Effector memory CD4-positive, alpha-beta T cell (primary cell): ENCODE measurements around the gene YIPF3.
"Not testable (repeated sequence)": the region's sequence is repeated elsewhere in the genome, so short reads cannot be mapped to it uniquely, and the experiment has no call there.

ENCODE experiments used
- DNase-seq, 3 donors: peaks; one replicate each; pipeline ENCODE4 v3.0.0-alpha.2; 2020
- H3K27ac ChIP-seq: 2 replicates; pipeline ENCODE4 v1.7.0; 2013; ENCODE audit warnings: mild to moderate bottlenecking, low read length, moderate library complexity; ENCODE audit not compliant: insufficient read depth, poor library complexity, severe bottlenecking
- H3K27me3 ChIP-seq: replicated peaks from 2 replicates; pipeline ENCODE4 v1.7.0; 2013; ENCODE audit warnings: mild to moderate bottlenecking, low read length; ENCODE audit not compliant: insufficient read depth, control insufficient read depth, poor library complexity, severe bottlenecking
- H3K36me3 ChIP-seq: 2 replicates; pipeline ENCODE4 v1.7.0; 2013; ENCODE audit warnings: mild to moderate bottlenecking, low read length, moderate library complexity; ENCODE audit not compliant: control insufficient read depth, insufficient read depth
- H3K4me1 ChIP-seq: 2 replicates; pipeline ENCODE4 v1.7.0; 2013; ENCODE audit warnings: low read length, mild to moderate bottlenecking; ENCODE audit not compliant: control insufficient read depth, insufficient read depth, poor library complexity, severe bottlenecking
- H3K4me3 ChIP-seq: 2 replicates; pipeline ENCODE4 v1.7.0; 2013; ENCODE audit warnings: low read length, low read depth, mild to moderate bottlenecking; ENCODE audit not compliant: insufficient read depth, poor library complexity, severe bottlenecking
- H3K9me3 ChIP-seq: 2 replicates; pipeline ENCODE4 v1.7.0; 2013; ENCODE audit warnings: mild to moderate bottlenecking, low read length, moderate library complexity; ENCODE audit not compliant: control insufficient read depth

The YIPF3 gene

DNA sequence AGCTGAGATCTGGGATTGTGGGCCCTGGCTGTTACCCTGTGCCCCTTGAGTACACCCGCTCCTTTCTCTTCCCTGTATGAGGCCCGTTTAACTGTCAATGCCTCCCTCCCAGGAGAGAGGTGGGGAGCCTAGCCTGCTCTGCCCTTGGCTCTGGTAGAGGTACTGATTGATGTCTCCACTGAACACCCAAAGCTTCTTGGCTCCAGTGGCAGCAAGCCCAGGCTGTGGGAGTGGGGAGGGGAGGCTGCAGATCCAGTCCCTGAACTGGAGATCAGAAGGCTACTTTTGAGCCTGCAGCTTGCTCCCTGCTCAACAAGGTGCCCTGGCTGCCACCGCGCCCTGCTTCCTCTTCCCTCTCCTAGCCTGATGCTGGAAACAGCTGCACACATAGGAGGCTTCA, 14.1 kb downstream of the YIPF3 start:
- Histone ChIP-seq H3K36me3 (peaks cover 65% of the 10 kb centered on the region), H3K9me3 (no peaks in the 10 kb centered on the region), H3K4me3 (no peak overlapping the region), H3K4me1 (no peaks in the 10 kb centered on the region), H3K27ac (no peak overlapping the region), H3K27me3 (no peaks in the 10 kb centered on the region)
- no peak for DNase-seq

DNA sequence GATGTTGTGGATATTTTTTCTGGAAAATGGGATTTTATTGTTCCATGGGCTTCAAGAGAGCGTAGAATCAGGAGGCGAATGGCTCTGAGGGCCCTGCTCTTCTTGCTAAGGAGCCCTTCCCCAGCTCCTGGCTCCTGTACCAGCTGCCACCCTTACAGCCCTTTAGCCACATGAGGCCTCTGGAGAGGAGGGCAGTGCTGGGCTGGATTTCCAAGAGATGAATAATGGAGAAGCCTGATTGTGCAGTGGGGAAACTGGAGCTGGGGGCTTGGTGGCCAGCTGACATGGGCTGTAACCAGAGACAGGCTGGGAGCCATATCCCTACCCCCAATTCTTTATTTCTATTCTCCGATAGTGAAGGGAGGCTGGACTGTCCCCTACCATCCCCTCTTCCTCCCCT, 15.8 kb downstream of the YIPF3 start:
- DNase-seq, result no peak
- Histone ChIP-seq H3K4me1 (peaks cover under 1% of the 10 kb centered on the region), H3K27ac (no peak overlapping the region), H3K9me3 (no peaks in the 10 kb centered on the region), H3K36me3 (peaks cover 65% of the 10 kb centered on the region), H3K27me3 (no peaks in the 10 kb centered on the region), H3K4me3 (no peak overlapping the region)

DNA sequence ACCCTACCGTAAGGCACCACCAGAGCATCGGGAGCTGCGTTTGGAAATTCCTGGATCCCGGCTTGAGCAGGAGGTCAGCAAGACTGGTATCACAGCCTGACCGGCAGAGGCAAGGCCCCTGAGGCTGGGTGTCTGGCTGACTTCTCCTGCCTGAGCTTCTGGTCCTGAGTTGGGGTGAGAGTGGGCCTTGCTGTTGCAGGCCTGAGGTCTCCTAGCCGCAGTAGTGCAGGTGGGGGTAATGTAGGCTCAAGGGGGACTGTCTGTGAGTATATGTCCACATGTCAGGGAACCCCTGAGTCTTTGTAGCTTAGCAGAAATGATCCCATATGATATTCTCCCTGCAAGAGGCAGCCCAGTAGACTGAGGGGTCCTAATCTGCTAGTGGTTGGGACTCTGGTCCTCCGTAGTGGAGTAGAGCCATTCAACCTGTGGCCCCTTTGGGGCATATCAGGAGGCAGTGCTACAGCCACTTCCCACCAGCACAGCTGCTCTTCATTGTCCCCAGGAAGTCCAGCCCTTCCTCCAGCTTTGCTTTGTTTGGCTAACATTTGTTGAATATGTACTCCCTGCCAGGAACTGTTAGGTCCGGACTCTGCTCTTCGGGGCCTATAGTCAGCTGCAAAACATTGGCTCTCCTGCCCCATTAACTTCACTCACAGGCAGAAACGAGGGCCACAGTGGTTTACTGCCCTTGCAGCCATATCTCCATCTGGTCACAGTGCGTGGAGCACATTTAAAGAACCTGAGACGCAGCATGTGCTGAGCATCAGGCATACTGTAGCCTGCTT, 17.5 kb downstream of the YIPF3 start:
- Histone ChIP-seq H3K4me1 (peaks cover 14% of the 10 kb centered on the region), H3K27me3 (no peaks in the 10 kb centered on the region), H3K4me3 (no peak overlapping the region), H3K27ac (no peak overlapping the region), H3K9me3 (no peaks in the 10 kb centered on the region), H3K36me3 (peaks cover 55% of the 10 kb centered on the region)
- DNase-seq, result no peak

DNA sequence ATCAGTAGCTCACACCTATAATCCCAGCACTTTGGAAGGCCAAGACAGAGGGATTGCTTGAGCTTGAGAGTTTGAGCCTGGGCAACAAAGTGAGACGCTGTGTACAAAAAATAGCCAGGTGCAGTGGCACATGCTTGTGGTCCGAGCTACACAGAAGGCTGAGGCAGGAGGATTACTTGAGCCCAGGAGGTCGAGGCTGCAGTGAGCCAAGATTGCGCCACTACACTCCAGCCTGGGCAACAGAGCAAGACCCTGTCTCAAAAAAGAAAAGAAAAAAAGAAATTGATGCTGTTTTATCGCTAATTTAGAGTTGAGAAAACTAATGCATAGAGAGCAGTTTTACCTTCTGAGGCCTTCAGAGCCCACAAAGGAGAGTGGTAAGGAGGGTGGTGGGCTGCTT, 18.4 kb downstream of the YIPF3 start:
- H3K27ac ChIP-seq, H3K9me3 ChIP-seq, DNase-seq, H3K4me3 ChIP-seq, H3K27me3 ChIP-seq: not testable (repeated sequence)
- Histone ChIP-seq H3K4me1 (peaks cover 14% of the 10 kb centered on the region), H3K36me3 (peaks cover 49% of the 10 kb centered on the region)

DNA sequence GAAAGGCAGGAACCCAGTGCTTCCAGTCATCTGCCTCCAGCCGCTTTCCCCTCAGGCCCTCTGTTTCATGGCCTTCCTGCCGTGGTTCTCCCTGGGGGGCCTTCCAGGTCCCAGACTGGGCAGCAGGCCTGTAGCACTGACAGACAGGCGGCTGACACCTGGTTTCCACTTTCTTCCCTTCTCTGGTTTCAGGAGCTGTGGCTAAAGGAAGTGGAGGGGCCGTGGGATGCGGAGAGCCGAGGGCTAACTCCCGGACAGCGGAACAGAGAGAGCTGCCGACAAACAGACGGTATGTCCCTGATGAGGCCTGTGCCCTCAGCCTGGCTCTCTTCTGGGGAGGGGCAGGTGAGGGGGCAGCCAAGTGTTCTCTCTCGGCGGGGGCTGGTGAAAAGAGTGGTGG, 19.0 kb downstream of the YIPF3 start:
- DNase-seq, result no peak
- H3K4me1 ChIP-seq, result peaks cover 14% of the 10 kb centered on the region
- H3K36me3 ChIP-seq, result peaks cover 45% of the 10 kb centered on the region

DNA sequence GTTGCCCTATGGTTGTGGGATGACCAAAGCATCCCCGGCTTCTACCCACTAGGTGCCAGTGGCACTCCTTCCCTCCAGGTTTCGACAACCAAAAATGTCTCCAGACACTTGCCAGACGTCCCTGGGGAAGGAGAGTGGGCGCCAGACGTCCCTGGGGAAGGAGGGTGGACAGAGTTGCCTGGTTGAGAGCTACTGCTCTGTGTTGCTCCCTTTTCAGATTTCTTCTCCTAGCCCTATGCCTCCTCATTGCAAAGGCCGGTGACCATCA, 19.7 kb downstream of the YIPF3 start:
- Histone ChIP-seq H3K9me3 (no peaks in the 10 kb centered on the region), H3K27me3 (no peaks in the 10 kb centered on the region), H3K36me3 (peaks cover 39% of the 10 kb centered on the region), H3K4me1 (peaks cover 14% of the 10 kb centered on the region), H3K27ac (no peak overlapping the region), H3K4me3 (no peak overlapping the region)
- DNase-seq, result no peak

More for the DNA sequence above, 19.0 kb downstream of the YIPF3 start:
- H3K27ac ChIP-seq, result no peak overlapping the region
- H3K27me3 ChIP-seq, result no peaks in the 10 kb centered on the region
- H3K9me3 ChIP-seq, result no peaks in the 10 kb centered on the region
- H3K4me3 ChIP-seq, result no peak overlapping the region

DNA sequence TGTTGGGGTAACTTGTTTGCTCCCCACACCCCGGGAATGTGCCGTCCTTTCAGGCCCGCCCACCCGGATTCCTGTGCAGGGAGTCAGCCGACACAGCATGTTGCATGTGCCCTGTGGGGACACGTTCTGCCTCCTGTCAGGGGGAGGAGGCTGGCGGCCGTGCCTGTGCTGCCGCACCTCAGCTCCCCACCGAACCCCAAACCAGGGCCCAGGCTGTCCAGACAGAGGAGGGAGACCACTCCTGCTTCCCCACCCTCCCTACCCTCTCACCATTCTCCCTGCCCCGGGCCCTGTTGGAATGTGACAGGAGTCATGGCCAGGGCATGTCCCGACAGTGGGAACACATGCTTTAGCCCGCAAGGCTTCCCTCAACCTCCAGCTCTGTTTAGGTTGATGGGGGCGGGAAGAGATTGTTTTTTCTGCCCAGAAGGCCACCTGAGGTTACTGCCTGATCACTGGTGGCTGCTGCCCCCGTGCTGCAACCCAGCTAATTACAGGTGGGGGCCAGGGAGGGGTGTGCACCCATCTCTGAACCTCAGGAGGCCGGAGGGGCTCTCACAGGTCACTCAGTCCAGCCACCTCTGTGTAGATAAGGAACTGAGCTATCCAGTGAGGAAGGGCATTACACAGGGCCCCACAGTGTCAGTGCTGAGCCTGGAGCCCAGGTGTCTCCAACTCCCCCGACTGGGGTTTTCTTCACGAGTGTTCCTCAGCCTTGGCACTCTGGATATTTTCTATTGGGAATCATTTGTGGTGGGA, 20.2 kb downstream of the YIPF3 start:
- peaks cover 14% of the 10 kb centered on the region for H3K4me1 ChIP-seq
- peak overlapping the region; percentile 11 for H3K27ac ChIP-seq
- no peaks in the 10 kb centered on the region for H3K27me3 ChIP-seq
- H3K9me3 ChIP-seq, result no peaks in the 10 kb centered on the region
- H3K36me3 ChIP-seq, result peaks cover 35% of the 10 kb centered on the region
- DNase-seq, result no peak
- H3K4me3 ChIP-seq, result no peak overlapping the region

DNA sequence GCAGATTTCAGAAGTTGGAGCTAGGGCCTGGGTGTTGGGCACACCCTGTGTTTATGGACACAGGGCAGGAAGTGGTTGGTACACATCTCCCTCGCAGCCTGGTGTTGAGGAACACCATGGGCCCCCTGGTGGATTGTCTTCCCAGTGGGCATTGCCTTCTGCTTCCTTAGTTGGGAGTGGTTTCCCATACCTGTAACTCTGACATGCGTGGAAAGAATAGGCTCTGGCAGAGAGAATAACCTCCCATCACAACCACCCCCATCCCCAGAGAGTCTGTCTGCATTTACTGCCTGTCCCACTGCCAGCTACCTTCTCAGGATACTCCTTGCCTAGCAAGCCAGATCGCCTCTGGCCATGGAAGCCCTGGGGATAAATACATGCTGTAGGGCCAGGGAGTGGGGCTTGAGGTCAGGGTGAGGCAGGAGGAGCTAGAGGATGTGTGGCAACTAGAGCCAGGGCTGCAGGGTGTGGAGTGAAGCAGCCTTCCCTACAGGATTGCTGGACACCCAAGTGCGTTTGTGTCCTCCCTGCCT, 21.3 kb downstream of the YIPF3 start:
- H3K9me3 ChIP-seq, result no peaks in the 10 kb centered on the region
- no peak overlapping the region for H3K4me3 ChIP-seq
- H3K27me3 ChIP-seq, result no peaks in the 10 kb centered on the region
- DNase-seq, result no peak
- peaks cover 25% of the 10 kb centered on the region for H3K36me3 ChIP-seq
- peaks cover 14% of the 10 kb centered on the region for H3K4me1 ChIP-seq
- H3K27ac ChIP-seq, result no peak overlapping the region

DNA sequence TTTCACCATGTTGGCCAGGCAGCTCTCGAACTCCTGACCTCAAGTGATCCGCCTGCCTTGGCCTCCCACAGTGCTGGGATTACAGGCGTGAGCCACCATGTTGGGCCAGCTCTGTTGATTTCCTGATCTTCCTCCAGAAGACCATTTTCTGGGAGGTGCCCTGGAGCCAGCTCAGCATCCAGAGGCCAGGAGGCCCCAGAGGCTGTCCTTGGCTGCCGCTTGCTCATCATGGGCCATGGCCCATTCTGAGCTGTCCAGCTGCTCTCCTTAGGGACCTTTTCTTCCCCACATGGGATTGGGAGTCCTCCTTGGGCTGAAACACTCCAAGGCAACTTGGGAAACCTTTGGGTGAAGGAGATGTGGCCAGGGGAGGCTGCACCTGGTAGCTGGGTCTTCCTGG, 22.0 kb downstream of the YIPF3 start:
- Histone ChIP-seq H3K9me3 (no peaks in the 10 kb centered on the region), H3K4me1 (peaks cover 14% of the 10 kb centered on the region), H3K27me3 (no peaks in the 10 kb centered on the region), H3K27ac (no peak overlapping the region), H3K36me3 (peaks cover 18% of the 10 kb centered on the region), H3K4me3 (no peak overlapping the region)
- DNase-seq, result no peak

DNA sequence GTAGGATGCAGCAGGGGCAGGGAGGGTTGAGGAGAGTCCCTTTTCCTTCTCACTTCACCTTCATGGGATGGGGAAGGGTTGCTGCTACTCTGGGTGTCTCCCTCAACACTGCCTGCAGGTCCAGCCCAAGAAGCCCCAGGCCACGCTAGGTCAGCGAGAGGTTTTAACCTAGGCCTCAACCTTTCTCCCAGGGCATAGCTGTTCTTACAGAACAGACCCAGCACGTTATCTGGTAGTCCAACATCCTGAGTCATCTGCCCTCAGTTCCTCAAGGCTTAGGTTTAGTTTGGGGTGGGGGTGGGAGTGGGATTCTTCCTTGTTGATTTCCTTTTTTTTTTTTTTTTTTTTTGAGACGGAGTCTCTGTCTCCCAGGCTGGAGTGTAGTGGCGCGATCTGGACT, 22.4 kb downstream of the YIPF3 start:
- no peak overlapping the region for H3K27ac ChIP-seq
- peaks cover 14% of the 10 kb centered on the region for H3K4me1 ChIP-seq
- no peak for DNase-seq
- no peaks in the 10 kb centered on the region for H3K27me3 ChIP-seq
- no peak overlapping the region for H3K4me3 ChIP-seq
- H3K9me3 ChIP-seq, result no peaks in the 10 kb centered on the region
- H3K36me3 ChIP-seq, result peaks cover 17% of the 10 kb centered on the region
